GM18907 (cell line): ENCODE results near the gene RSPH9.
"Not testable (repeated sequence)": the region's sequence is repeated elsewhere in the genome, so short reads cannot be mapped to it uniquely, and the experiment has no call there.

ENCODE experiments used
- ATAC-seq: cut with Tn5 transposase; IDR thresholded peaks from one replicate; pipeline ENCODE4 v1.9.1; 2021; ENCODE audit warnings: mild to moderate bottlenecking, moderate library complexity; ENCODE audit not compliant: unreplicated experiment

RSPH9 gene

GRCh38 chr6:43628393-43629103 is 16.3 kb upstream of the RSPH9 start:
- ATAC-seq = peak; percentile 25

DNA sequence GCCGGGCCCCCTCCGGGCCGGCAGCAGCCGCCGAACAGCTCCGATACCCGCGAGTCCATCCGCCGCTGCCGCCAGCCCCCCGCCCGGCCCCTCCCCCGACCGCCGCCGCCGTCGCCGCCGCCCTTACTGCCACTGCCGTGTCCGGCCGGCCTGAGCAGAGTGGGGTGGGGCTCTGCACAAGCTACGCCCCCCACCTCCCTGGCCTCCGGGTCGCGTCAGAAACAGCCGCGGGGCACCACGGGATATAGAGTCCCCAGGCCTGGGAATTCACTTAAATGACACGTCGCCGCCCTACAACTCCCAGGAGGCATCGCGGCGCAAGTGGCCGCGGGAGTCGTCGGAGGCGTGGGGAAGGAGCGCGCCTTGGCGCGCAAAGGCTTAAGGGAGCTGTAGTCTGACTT is 15.7 kb upstream of the RSPH9 start, which contains the start of gene GTPBP2:
TSS of gene GTPBP2 (minus strand) at position 161 of the 401 bp plus-strand sequence. CDS start at position 59, 102 bp downstream.
- peak; percentile 86 for ATAC-seq

DNA sequence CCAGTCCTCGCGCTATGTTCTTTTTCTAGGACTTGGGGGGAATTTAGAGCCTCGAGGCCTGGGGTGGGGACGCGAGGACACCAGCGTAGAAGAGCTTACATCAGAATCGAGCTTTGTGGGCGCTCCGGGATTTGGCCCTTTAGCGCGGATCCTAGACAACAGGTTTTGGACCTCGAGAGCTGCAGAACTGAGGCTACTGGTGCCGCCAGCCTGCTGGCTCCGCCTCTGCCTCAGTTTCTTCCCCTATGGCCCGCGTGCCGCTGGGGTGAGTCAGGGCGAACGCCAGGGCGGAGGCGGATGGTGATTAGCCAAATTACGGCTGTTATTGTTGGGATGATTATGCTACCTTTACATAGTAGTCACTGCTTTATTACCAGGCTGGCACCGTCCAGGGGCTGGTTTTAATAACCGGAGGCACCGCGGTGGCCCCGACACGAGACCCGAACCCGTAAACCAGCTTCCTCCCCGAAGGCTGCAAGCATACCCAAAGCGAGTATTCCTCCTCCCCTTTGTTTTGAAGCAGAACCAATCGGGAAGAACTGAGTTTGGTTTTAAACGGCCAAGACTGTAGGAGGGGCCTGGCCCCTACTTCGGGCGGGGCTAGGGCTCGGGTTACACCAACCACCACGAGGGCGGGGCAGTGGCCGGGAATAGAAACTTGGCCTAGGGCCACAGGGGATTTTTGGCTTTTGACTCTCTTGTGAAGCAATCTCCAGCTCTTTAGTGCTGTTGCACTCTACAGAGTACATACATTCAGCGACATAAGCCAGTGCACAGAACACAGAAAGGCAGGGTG is 15.1 kb upstream of the RSPH9 start:
- peak; percentile 67 for ATAC-seq

DNA sequence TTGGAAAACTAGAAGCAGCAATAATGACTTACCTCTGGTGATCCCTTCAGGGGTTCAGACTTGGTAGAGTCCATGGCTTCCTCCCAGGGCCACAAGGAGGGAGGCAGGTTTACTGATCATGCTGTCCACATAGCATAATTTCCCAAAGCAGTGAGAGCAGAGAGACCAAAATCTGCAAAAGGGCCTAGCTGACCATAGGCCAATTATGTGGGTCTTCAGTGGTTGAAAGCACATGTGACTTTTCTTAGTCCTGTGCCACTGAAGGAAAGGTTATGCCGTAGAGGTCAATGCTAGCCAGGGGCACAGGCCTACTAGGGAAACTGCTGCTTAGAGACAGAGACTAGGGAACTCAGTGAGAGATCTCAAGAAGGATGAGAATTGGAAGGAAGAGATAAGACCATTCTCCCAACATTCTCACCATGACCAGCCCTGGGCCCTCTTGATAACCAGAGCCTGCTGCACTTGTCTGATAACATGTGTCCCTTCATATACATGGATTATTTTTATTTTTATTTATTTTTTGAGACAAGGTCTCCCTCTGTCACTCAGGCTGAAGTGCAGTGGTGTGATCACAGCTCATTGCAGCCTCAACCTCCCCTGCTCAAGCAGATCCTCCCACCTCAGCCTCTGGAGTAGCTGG is 13.7 kb upstream of the RSPH9 start:
- no peak for ATAC-seq

GRCh38 chr6:43633002-43633401 is 11.8 kb upstream of the RSPH9 start:
- not testable (repeated sequence) for ATAC-seq

DNA sequence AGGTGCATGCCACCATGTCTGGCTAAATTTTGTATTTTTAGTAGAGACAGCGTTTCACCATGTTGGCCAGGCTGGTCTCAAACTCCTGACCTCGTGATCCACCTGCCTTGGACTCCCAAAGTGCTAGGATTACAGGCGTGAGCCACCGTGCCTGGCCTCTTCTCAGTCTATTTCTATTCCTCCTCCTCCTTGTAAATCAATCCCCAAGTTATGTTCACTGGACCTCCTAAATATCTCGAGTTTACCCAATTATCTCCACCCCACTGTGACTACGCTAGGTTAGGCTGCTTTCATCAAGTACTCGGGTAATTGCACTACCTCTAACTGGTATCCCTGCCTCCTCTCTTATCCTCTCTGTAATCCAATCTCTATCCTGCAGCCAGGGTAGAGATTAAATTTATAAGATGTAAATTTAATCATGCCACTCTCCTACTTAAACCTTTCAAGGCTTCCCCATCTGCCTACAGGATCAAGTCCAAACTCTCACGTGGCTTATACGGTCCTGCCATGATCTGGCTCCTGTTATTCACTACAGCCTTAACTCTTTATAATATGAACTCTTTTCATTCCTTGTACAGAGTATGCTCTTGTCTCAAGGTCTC is 10.0 kb upstream of the RSPH9 start:
- ATAC-seq = no peak

GRCh38 chr6:43635387-43636307 is 9.2 kb upstream of the RSPH9 start, which contains the start of gene MAD2L1BP:
TSS of gene MAD2L1BP (plus strand) at chr6:43635840. CDS start at chr6:43635876, 36 bp downstream.
- peak; percentile 68 for ATAC-seq

DNA sequence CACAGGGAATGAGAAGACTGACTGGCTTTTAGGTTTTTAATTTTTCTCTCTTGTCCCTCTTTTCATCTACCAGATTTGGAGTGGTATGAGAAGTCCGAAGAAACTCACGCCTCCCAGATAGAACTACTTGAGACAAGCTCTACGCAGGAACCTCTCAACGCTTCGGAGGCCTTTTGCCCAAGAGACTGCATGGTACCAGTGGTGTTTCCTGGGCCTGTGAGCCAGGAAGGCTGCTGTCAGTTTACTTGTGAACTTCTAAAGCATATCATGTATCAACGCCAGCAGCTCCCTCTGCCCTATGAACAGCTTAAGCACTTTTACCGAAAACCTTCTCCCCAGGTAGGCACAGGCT is 8.6 kb upstream of the RSPH9 start:
- ATAC-seq = peak; percentile 18

GRCh38 chr6:43639984-43640800 is 4.6 kb upstream of the RSPH9 start:
- no peak for ATAC-seq

DNA sequence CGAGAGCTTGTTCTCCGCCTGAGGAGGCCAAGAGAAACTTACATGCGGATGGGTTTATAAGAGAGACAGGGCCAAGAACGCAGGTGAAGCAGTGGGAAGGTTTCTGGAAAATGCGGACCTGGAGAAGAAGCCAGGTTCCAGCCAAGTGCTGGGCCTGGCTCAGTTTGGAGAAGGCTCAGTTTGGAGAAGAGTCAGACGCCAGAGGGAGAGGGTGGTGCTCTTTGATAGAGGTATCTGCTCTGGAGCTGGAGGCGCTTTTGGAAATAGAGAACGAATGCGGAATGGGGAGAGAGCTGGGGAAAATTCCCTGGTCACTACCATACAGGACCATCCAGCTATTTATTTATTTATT is 753 bp downstream of the RSPH9 start:
- ATAC-seq = no peak

- no peak for ATAC-seq
Observed at GRCh38 chr6:43647613-43648012, 2.8 kb downstream of the RSPH9 start.

DNA sequence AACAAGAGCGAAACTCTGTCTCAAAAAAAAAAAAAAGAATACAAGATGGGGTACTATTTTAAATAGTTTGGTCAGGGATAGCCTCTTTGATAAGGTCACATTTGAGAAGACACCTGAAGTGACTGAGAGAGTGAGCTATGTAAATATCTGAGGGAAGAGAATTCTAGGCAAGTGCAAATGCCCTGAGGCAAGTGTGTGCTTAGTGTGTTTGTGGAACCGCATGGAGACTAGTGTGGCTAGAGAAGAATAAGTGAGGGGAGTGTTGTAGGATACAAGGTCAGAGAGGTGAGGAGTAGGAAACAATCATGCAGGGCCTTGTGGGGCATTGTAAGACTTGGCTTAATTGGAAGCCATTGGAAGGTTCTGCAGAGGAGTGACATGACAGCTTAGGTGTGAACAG is 3.4 kb downstream of the RSPH9 start:
- no peak for ATAC-seq

DNA sequence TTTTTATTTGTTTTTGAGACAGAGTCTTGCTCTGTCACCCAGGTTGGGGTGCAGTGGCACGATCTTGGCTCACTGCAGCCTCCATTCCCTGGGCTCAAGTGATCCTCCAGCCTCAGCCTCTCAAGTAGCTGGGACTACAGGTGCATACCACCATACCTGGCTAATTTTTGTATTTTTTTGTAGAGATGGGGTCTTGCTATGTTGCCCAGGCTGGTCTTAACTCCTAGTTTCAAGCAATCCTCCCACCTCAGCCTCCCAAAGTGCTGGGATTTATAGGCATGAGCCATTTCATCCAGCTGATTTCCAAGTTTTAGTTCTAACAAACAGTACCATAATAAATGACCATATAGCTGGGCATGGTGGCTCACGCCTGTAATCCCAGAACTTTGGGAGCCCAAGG is 8.0 kb downstream of the RSPH9 start:
- ATAC-seq = not testable (repeated sequence)

DNA sequence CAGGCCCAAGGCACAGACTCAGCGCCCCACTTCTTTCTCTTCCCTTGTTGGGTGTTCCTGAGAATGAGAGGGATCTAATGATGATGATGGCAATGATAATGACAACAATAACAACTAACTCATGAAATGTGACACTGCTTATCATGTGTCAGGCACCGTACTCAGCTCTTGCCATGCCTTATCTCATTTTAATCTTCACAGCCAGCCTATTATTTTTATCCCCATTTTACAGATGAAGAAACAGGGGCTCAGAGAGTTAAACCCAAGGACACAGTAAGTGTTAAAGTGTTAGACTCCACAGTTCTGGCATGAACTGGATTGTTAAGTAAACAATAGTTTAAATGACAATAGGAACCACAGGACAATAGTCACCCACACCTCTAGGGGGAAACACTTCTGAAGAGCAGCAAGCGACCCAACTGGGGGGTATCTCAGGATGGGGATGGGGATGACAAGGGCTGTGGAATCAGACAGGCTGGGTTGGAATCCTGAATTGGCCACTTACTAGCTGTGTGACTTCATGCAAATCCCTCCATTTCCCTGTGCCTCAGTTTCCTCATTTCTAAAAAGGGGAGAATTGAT is 12.5 kb downstream of the RSPH9 start:
- no peak for ATAC-seq

GRCh38 chr6:43658161-43658560 is 13.3 kb downstream of the RSPH9 start:
- ATAC-seq = no peak

DNA sequence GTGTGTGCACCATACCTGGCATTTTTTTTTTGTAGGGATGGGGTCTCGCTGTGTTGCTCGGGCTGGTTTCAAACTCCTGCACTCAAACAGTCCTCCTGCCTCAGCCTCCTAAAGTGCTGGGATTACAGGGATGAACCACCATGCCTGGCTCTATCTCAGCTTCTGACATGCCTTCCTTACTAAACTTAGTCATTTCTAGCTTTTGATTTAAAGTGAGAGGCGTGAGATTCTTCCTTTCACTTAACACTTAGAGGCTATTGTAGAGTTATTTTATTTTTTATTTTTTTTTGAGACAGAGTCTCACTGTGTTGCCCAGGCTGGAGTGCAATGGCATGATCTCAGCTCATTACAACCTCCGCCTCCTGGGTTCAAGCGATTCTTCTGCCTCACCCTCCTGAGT is 18.1 kb downstream of the RSPH9 start:
- ATAC-seq = not testable (repeated sequence)

GRCh38 chr6:43665376-43665775 is 20.5 kb downstream of the RSPH9 start:
- ATAC-seq = no peak

GRCh38 chr6:43666196-43666920 is 21.5 kb downstream of the RSPH9 start:
- ATAC-seq = no peak
